ENCODE data around the gene HOXA2.

The HOXA2 gene

DNA sequence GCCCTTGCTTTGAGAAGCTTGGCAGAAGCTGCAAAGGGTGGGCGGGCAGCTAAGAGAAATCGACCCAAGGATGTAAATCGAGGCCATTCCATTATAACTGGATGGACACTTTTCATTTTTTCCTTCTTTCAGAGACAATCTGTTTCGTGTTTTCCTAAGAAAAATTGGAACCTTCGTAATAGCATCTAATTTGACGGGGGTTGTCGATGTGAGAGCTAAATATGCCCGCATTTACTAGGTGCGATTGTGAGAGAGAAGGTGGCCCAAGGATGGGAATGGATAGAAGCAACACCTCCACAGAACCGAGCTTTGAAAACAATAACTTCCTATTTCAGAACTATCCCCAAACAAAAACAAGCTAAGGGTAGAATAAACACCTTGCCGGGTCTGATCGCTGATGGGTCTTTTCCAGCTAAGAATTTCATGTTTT is 28.9 kb upstream of the HOXA2 start:
- no peak for DNase-seq
- peaks cover 88% of the 10 kb centered on the region for H3K27me3 ChIP-seq (ENCODE audit: insufficient read depth, low read length, poor library complexity)
- H3K4me1 ChIP-seq (ENCODE audit: control insufficient read depth, low read depth, low read length), result no peaks in the 10 kb centered on the region
- no peak overlapping the region for H3K4ac ChIP-seq (ENCODE audit: low read depth, low read length)
- H2BK15ac ChIP-seq (replicated peaks; ENCODE audit: low read depth), result no peak overlapping the region
- H2BK120ac ChIP-seq (ENCODE audit: low read depth, low read length), result no peak overlapping the region
- WGBS (ENCODE audit: extremely low coverage, insufficient coverage, low lambda C conversion rate), result no CpG with 5 or more reads among the region's 12 CpGs
- H2BK5ac ChIP-seq (ENCODE audit: low read length), result no peak overlapping the region
- H3K9ac ChIP-seq (ENCODE audit: low read length), result peak overlapping the region; percentile 41
- no peak overlapping the region for H4K5ac ChIP-seq (ENCODE audit: low read length)
- peak overlapping the region; percentile 89 for H3K4me2 ChIP-seq (ENCODE audit: low read length)
- H3K18ac ChIP-seq (ENCODE audit: low read length), result no peak overlapping the region
- H4K8ac ChIP-seq (ENCODE audit: low read depth, low read length), result no peak overlapping the region
- no peaks in the 10 kb centered on the region for H3K36me3 ChIP-seq (ENCODE audit: control insufficient read depth, insufficient read depth, low read length)
- H2AK5ac ChIP-seq (ENCODE audit: low read length), result no peak overlapping the region
- no peaks in the 10 kb centered on the region for H3K79me1 ChIP-seq (ENCODE audit: low read length)
- no peaks in the 10 kb centered on the region for H3K79me2 ChIP-seq (ENCODE audit: control insufficient read depth, insufficient read depth, low read length)
- no peak overlapping the region for H3K23ac ChIP-seq (ENCODE audit: low read length)
- H3K4me3 ChIP-seq (ENCODE audit: low read length), result no peak overlapping the region
- peak overlapping the region; percentile 73 for H3K56ac ChIP-seq (ENCODE audit: low read length)
- H3K27ac ChIP-seq (ENCODE audit: low read depth, low read length), result no peak overlapping the region

DNA sequence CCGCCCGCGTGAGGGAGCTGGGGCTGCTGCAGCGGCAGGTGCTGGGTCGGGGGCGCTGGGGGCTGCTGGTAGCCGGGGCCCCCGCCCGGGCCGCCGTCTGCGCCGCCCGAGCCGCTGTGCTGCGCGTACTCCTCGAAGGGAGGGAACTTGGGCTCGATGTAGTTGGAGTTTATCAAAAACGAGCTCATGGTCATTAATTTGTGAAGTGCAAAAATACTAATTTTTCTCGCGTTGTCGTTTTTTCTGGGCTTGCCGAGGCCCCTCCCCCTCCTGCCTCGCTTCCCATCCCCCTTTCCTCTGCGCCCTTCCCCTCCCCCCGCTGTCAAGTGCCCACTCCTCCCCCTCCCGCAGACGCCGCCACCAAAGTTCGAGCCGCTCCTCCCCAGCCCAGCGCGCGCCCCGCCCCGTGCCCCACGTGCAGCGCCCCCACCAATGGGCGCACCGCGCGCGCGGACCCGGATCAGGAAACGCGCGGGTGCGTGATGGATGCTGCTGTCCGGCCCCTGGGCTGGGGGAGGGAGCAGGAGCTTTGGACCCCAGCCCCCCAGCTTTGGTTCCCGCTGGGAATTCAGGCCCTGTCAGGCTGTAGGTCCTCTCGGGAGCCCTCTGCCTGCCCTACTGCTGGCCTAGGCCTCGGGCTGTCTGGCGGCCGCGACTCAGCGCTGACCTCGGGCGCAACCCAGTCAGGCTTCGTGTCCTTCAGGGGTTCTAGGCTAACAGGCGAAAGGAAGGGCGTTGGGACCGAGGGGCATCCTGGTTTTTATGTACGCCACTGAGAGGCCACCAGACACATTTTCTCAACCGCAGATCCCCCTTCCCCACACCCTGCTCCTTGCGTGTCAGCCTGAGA is 28.3 kb upstream of the HOXA2 start, which contains the start of gene HOXA4:
TSS of gene HOXA4 (minus strand) at position 218 of the 850 bp plus-strand sequence. CDS start at position 194, 24 bp downstream.
- Histone ChIP-seq H3K79me2 (ENCODE audit: control insufficient read depth, insufficient read depth, low read length) (no peaks in the 10 kb centered on the region), H2BK120ac (ENCODE audit: low read depth, low read length) (no peak within 1 kb of the TSS), H3K4me2 (ENCODE audit: low read length) (peak within 1 kb of the TSS; percentile 89), H3K9ac (ENCODE audit: low read length) (peak within 1 kb of the TSS; percentile 41), H3K23ac (ENCODE audit: low read length) (no peak within 1 kb of the TSS), H3K27me3 (ENCODE audit: insufficient read depth, low read length, poor library complexity) (peaks cover 89% of the 10 kb centered on the region), H2BK15ac (replicated peaks; ENCODE audit: low read depth) (no peak within 1 kb of the TSS), H2AK5ac (ENCODE audit: low read length) (no peak within 1 kb of the TSS), H4K8ac (ENCODE audit: low read depth, low read length) (no peak within 1 kb of the TSS), H3K4me1 (ENCODE audit: control insufficient read depth, low read depth, low read length) (no peaks in the 10 kb centered on the region), H3K27ac (ENCODE audit: low read depth, low read length) (no peak within 1 kb of the TSS), H3K79me1 (ENCODE audit: low read length) (no peaks in the 10 kb centered on the region), H2BK5ac (ENCODE audit: low read length) (no peak within 1 kb of the TSS), H4K5ac (ENCODE audit: low read length) (no peak within 1 kb of the TSS), H3K4ac (ENCODE audit: low read depth, low read length) (no peak within 1 kb of the TSS), H3K56ac (ENCODE audit: low read length) (peak within 1 kb of the TSS; percentile 73), H3K18ac (ENCODE audit: low read length) (no peak within 1 kb of the TSS), H3K4me3 (ENCODE audit: low read length) (peak within 1 kb of the TSS; percentile 51), H3K36me3 (ENCODE audit: control insufficient read depth, insufficient read depth, low read length) (no peaks in the 10 kb centered on the region)
- peak; percentile 86 for DNase-seq
- WGBS (ENCODE audit: extremely low coverage, insufficient coverage, low lambda C conversion rate), result no CpG with 5 or more reads among the region's 67 CpGs

DNA sequence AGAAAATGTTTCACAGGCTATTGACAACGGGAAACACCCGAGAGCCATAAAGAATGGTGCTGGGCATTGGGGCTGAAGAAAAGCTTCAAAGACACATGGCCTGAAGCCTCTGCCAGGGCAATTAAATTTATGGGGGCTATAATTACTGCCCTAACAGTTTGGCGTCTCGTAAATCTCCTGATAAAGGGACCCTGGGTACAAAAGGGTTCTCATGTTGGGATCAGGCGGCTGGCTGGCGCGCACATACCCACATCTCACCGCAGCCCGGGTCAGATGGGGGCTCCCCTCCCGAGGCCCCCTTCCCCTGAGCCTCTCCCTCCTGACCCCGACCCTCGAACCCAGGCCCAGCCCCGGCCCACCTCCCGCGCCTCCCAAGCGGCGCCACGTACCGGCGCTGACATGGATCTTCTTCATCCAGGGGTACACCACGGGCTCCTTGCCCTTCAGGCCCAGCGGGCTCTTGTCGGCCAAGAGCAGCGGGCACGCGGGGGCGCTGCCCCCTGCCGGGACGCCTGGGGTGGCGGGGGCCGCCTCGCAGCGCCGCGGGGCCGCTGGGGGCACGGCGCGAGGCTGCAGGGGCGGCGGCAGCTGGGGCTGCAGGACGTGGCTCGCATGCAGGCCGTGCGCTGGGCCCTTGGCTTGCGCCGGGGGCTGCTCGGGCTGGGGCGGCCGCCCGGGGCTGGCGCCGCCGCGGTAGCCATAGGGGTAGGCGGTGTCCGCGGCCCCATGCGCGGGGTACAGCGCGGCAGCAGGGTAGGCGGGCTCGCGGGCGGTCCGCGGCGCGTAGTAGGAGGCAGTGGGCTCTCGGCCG is 27.5 kb upstream of the HOXA2 start:
- H2BK5ac ChIP-seq (ENCODE audit: low read length), result no peak overlapping the region
- no peak overlapping the region for H3K56ac ChIP-seq (ENCODE audit: low read length)
- H2BK120ac ChIP-seq (ENCODE audit: low read depth, low read length), result no peak overlapping the region
- H3K36me3 ChIP-seq (ENCODE audit: control insufficient read depth, insufficient read depth, low read length), result no peaks in the 10 kb centered on the region
- H2AK5ac ChIP-seq (ENCODE audit: low read length), result no peak overlapping the region
- no peak overlapping the region for H2BK15ac ChIP-seq (replicated peaks; ENCODE audit: low read depth)
- H4K5ac ChIP-seq (ENCODE audit: low read length), result no peak overlapping the region
- no CpG with 5 or more reads among the region's 72 CpGs for WGBS (ENCODE audit: extremely low coverage, insufficient coverage, low lambda C conversion rate)
- DNase-seq, result no peak
- no peaks in the 10 kb centered on the region for H3K4me1 ChIP-seq (ENCODE audit: control insufficient read depth, low read depth, low read length)
- H3K4ac ChIP-seq (ENCODE audit: low read depth, low read length), result no peak overlapping the region
- no peak overlapping the region for H3K4me3 ChIP-seq (ENCODE audit: low read length)
- H3K4me2 ChIP-seq (ENCODE audit: low read length), result peak overlapping the region; percentile 40
- peaks cover 89% of the 10 kb centered on the region for H3K27me3 ChIP-seq (ENCODE audit: insufficient read depth, low read length, poor library complexity)
- H3K18ac ChIP-seq (ENCODE audit: low read length), result no peak overlapping the region
- H3K79me1 ChIP-seq (ENCODE audit: low read length), result no peaks in the 10 kb centered on the region
- H3K27ac ChIP-seq (ENCODE audit: low read depth, low read length), result no peak overlapping the region
- no peak overlapping the region for H4K8ac ChIP-seq (ENCODE audit: low read depth, low read length)
- H3K79me2 ChIP-seq (ENCODE audit: control insufficient read depth, insufficient read depth, low read length), result no peaks in the 10 kb centered on the region
- H3K9ac ChIP-seq (ENCODE audit: low read length), result no peak overlapping the region
- H3K23ac ChIP-seq (ENCODE audit: low read length), result no peak overlapping the region

DNA sequence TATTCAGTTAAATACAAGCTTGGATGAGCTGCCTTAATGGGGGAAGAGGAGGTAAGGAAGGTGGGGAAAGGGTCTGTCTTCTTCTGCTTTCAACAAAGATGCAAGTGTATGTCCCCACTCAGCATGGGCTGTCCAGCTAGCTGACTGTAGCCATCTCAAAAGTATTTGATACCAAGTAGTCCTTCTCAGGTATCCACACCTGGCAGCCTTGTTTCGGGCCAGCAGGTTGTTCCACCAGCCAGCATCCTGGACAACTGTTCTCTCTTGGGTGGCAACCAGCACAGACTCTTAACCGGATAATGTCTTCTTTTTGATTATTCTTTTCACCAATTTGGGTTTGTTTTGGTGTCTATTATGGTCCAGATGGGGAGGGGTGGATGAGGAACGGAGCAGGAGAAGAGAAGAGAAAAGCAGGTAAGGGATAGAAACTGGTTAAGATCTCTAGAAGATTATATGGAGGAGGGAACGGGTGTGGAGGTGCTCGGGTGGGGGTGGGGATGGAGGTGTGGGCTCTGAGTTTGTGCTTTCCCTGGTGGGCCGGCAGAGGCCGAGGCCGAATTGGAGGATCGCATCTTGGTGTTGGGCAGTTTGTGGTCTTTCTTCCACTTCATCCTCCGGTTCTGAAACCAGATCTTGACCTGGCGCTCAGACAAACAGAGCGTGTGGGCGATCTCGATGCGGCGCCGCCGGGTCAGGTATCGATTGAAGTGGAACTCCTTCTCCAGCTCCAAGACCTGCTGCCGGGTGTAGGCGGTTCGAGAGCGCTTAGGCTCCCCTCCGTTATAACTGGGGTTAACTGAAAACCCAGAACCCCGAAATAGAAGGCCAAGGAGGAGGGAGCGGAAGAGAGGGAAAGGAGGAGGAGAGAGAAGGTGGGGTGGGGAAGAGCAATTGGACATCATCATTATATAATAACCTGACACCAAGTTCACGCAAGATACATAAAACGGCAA is 26.6 kb upstream of the HOXA2 start:
- Histone ChIP-seq H3K9ac (ENCODE audit: low read length) (no peak overlapping the region), H3K36me3 (ENCODE audit: control insufficient read depth, insufficient read depth, low read length) (no peaks in the 10 kb centered on the region), H2BK15ac (replicated peaks; ENCODE audit: low read depth) (no peak overlapping the region), H4K8ac (ENCODE audit: low read depth, low read length) (no peak overlapping the region), H2BK120ac (ENCODE audit: low read depth, low read length) (no peak overlapping the region), H3K18ac (ENCODE audit: low read length) (no peak overlapping the region), H3K27ac (ENCODE audit: low read depth, low read length) (no peak overlapping the region), H2AK5ac (ENCODE audit: low read length) (no peak overlapping the region), H3K79me1 (ENCODE audit: low read length) (no peaks in the 10 kb centered on the region), H3K4ac (ENCODE audit: low read depth, low read length) (no peak overlapping the region), H3K4me2 (ENCODE audit: low read length) (no peak overlapping the region), H3K23ac (ENCODE audit: low read length) (no peak overlapping the region), H3K56ac (ENCODE audit: low read length) (no peak overlapping the region), H4K5ac (ENCODE audit: low read length) (no peak overlapping the region), H3K79me2 (ENCODE audit: control insufficient read depth, insufficient read depth, low read length) (no peaks in the 10 kb centered on the region), H2BK5ac (ENCODE audit: low read length) (no peak overlapping the region), H3K4me1 (ENCODE audit: control insufficient read depth, low read depth, low read length) (no peaks in the 10 kb centered on the region), H3K4me3 (ENCODE audit: low read length) (no peak overlapping the region), H3K27me3 (ENCODE audit: insufficient read depth, low read length, poor library complexity) (peaks cover 90% of the 10 kb centered on the region)
- no peak for DNase-seq
- WGBS (ENCODE audit: extremely low coverage, insufficient coverage, low lambda C conversion rate), result no CpG with 5 or more reads among the region's 28 CpGs

DNA sequence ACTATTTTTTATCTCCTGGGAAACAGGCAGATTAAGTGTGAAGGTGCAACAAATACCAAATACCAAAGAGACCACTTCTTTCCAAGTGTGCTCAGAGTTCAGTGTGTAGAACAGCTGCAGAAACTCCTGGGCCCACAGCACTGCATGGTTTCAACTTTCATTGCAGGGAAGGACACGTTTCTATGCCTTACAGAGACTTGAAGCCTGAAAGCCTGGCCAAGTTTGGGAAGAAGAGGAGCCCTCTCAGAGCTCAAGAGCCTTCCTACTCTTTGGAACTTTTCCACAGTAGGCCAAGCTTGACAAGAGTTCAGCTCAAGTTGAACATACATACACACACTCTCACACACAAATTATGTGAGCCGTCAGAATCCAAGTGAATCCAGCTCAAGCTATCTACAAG is 25.6 kb upstream of the HOXA2 start:
- H3K27ac ChIP-seq (ENCODE audit: low read depth, low read length), result no peak overlapping the region
- H4K5ac ChIP-seq (ENCODE audit: low read length), result no peak overlapping the region
- H3K4me1 ChIP-seq (ENCODE audit: control insufficient read depth, low read depth, low read length), result no peaks in the 10 kb centered on the region
- H3K9ac ChIP-seq (ENCODE audit: low read length), result no peak overlapping the region
- H3K23ac ChIP-seq (ENCODE audit: low read length), result no peak overlapping the region
- no peak overlapping the region for H2BK120ac ChIP-seq (ENCODE audit: low read depth, low read length)
- H3K18ac ChIP-seq (ENCODE audit: low read length), result no peak overlapping the region
- WGBS (ENCODE audit: extremely low coverage, insufficient coverage, low lambda C conversion rate), result no CpG with 5 or more reads among the region's 2 CpGs
- no peak overlapping the region for H3K4me3 ChIP-seq (ENCODE audit: low read length)
- no peak overlapping the region for H3K4me2 ChIP-seq (ENCODE audit: low read length)
- H3K27me3 ChIP-seq (ENCODE audit: insufficient read depth, low read length, poor library complexity), result peaks cover 90% of the 10 kb centered on the region
- no peak for DNase-seq
- no peak overlapping the region for H4K8ac ChIP-seq (ENCODE audit: low read depth, low read length)
- no peak overlapping the region for H2BK15ac ChIP-seq (replicated peaks; ENCODE audit: low read depth)
- no peaks in the 10 kb centered on the region for H3K36me3 ChIP-seq (ENCODE audit: control insufficient read depth, insufficient read depth, low read length)
- H2AK5ac ChIP-seq (ENCODE audit: low read length), result no peak overlapping the region
- H3K56ac ChIP-seq (ENCODE audit: low read length), result no peak overlapping the region
- H3K4ac ChIP-seq (ENCODE audit: low read depth, low read length), result no peak overlapping the region
- no peak overlapping the region for H2BK5ac ChIP-seq (ENCODE audit: low read length)
- no peaks in the 10 kb centered on the region for H3K79me2 ChIP-seq (ENCODE audit: control insufficient read depth, insufficient read depth, low read length)
- no peaks in the 10 kb centered on the region for H3K79me1 ChIP-seq (ENCODE audit: low read length)

All from mesendoderm (in vitro differentiated cells).